Astrocyte (in vitro differentiated cells and primary cell): Measurements from ENCODE around the gene PTBP2.

ENCODE experiments used
- CTCF ChIP-seq: IDR thresholded peaks from 2 replicates; pipeline ENCODE4 v1.5.1; 2011; ENCODE audit warnings: low read depth, mild to moderate bottlenecking, inconsistent platforms, low read length, moderate library complexity; ENCODE audit not compliant: insufficient read depth
- EZH2 ChIP-seq: IDR thresholded peaks from 2 replicates; pipeline ENCODE4 v1.6.1; 2012; ENCODE audit warnings: mild to moderate bottlenecking, low read length, inconsistent platforms; ENCODE audit not compliant: insufficient read depth

GRCh38 chr1:96772972-96773371 is 51.4 kb downstream of the PTBP2 start:
- TF ChIP-seq CTCF, result no peak
- no peak for TF ChIP-seq EZH2
